NB4 (cell line): Measurements from ENCODE around the gene KRT74.

Source experiments
- MYC ChIP-seq: IDR thresholded peaks from 2 replicates; pipeline ENCODE4 v1.6.1; 2011; ENCODE audit warnings: low read depth, low read length
- POLR2A ChIP-seq: IDR thresholded peaks from 2 replicates; pipeline ENCODE4 v1.6.1; 2011; ENCODE audit warnings: mild to moderate bottlenecking; ENCODE audit not compliant: insufficient read length; ENCODE audit errors: extremely low read depth
- TF ChIP-seq, protein P1 (sequence below): IDR thresholded peaks from one replicate; pipeline ENCODE4 v1.5.1; 2012; ENCODE audit warnings: low read depth, low read length
- TF ChIP-seq, protein P2 (sequence below): IDR thresholded peaks from 2 replicates; pipeline ENCODE4 v1.6.1; 2011; ENCODE audit warnings: low read depth, low read length

DNA sequence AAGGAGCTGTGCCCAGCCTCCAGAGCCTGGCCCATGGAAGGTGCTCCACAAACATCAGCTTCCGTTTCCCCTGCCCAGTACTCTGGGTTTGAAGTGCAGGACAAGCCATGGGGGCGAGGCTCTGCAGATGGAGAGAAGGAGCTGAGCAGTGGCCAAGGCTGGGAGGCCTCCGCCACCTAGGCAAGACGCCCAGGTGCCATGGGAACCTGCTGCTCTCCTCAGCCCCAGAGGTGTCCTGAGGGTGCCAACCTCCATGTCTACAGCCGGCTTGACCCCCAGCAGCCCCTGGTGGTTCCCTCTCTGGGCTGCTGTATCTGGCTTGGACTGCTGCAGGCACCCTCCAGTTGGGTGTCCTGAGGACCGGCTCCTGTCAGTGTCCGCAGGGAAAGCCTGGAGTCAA, 33.1 kb downstream of the KRT74 start:
- TF ChIP-seq POLR2A (no peak), MYC (no peak)
- TF ChIP-seq, protein P1, sequence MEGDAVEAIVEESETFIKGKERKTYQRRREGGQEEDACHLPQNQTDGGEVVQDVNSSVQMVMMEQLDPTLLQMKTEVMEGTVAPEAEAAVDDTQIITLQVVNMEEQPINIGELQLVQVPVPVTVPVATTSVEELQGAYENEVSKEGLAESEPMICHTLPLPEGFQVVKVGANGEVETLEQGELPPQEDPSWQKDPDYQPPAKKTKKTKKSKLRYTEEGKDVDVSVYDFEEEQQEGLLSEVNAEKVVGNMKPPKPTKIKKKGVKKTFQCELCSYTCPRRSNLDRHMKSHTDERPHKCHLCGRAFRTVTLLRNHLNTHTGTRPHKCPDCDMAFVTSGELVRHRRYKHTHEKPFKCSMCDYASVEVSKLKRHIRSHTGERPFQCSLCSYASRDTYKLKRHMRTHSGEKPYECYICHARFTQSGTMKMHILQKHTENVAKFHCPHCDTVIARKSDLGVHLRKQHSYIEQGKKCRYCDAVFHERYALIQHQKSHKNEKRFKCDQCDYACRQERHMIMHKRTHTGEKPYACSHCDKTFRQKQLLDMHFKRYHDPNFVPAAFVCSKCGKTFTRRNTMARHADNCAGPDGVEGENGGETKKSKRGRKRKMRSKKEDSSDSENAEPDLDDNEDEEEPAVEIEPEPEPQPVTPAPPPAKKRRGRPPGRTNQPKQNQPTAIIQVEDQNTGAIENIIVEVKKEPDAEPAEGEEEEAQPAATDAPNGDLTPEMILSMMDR: no peak
- TF ChIP-seq, protein P2, sequence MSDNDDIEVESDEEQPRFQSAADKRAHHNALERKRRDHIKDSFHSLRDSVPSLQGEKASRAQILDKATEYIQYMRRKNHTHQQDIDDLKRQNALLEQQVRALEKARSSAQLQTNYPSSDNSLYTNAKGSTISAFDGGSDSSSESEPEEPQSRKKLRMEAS: no peak
